ENCODE measurements around the gene NPPB. TPM values are rescaled to one million over a fixed set of nuclear protein-coding genes. Genes with fewer than 3 reads are reported as not detected.

NPPB gene
- total RNA-seq, 1 donor, result not detected

- no peak overlapping the region for H3K4me3 ChIP-seq (ENCODE audit: low read depth, low read length)
- TF ChIP-seq CTCF (IDR thresholded peaks at IDR 0.05; ENCODE audit: insufficient read depth, low read length), result no peak
- DNase-seq (ENCODE audit: low read depth), result no peak
Observed at GRCh38 chr1:11817192-11817591, 41.6 kb downstream of the NPPB start.

- no peak for DNase-seq (ENCODE audit: low read depth)
- no peak overlapping the region for H3K4me3 ChIP-seq (ENCODE audit: low read depth, low read length)
- TF ChIP-seq CTCF (IDR thresholded peaks at IDR 0.05; ENCODE audit: insufficient read depth, low read length), result no peak
Observed at GRCh38 chr1:11813021-11813420, 45.7 kb downstream of the NPPB start.

Small RNAs within 50 kb of the gene (small RNA-seq; reads per million reads assigned to genes)
- gene RF02156, result not detected
- gene RF02157, result not detected
- not detected for gene RF02158

Other genes with a start within 250 kb of the NPPB start
- 2.0 and 3.9 TPM in 2 replicates for gene FBXO2, start 204.5 kb downstream of the NPPB start, total RNA-seq (ENCODE audit: low replicate concordance)
- gene FBXO44, start 204.1 kb downstream of the NPPB start, total RNA-seq (ENCODE audit: low replicate concordance), result 8.1 and 16.0 TPM in 2 replicates
- gene FBXO6, start 194.7 kb downstream of the NPPB start, total RNA-seq (ENCODE audit: low replicate concordance), result 3.4 and 4.5 TPM in 2 replicates
- gene MAD2L2, start 177.8 kb downstream of the NPPB start, total RNA-seq (ENCODE audit: low replicate concordance), result 17.6 and 33.1 TPM in 2 replicates
- 2.4 TPM in 1 of 2 replicates, not detected in the other for gene DRAXIN, start 167.2 kb downstream of the NPPB start, total RNA-seq (ENCODE audit: low replicate concordance)
- 15.0 and 49.4 TPM in 2 replicates for gene AGTRAP, start 122.8 kb downstream of the NPPB start, total RNA-seq (ENCODE audit: low replicate concordance)
- gene C1orf167, start 96.8 kb downstream of the NPPB start, total RNA-seq (ENCODE audit: low replicate concordance), result 0.36 TPM in 1 of 2 replicates, not detected in the other
- gene MTHFR, start 53.0 kb downstream of the NPPB start, total RNA-seq (ENCODE audit: low replicate concordance), result 42.9 and 55.4 TPM in 2 replicates
- gene CLCN6, start 52.8 kb downstream of the NPPB start, total RNA-seq (ENCODE audit: low replicate concordance), result 12.6 and 47.8 TPM in 2 replicates
- gene NPPA, start 11.2 kb downstream of the NPPB start, total RNA-seq (ENCODE audit: low replicate concordance), result not detected in 2 replicates
- 37.8 and 86.9 TPM in 2 replicates for gene KIAA2013, start 67.5 kb upstream of the NPPB start, total RNA-seq (ENCODE audit: low replicate concordance)
- 116 and 123 TPM in 2 replicates for gene PLOD1, start 75.8 kb upstream of the NPPB start, total RNA-seq (ENCODE audit: low replicate concordance)
- 41.9 and 59.7 TPM in 2 replicates for gene MFN2, start 121.5 kb upstream of the NPPB start, total RNA-seq (ENCODE audit: low replicate concordance)
- gene MIIP, start 160.6 kb upstream of the NPPB start, total RNA-seq (ENCODE audit: low replicate concordance), result 22.0 and 31.4 TPM in 2 replicates
- gene TNFRSF8, start 204.4 kb upstream of the NPPB start, total RNA-seq (ENCODE audit: low replicate concordance), result 0.09 and 15.4 TPM in 2 replicates

Data from fibroblast of the aortic adventitia (primary cell).